Tibial nerve (tissue), 3 donors: ENCODE data around the gene TNRC6C.

Experiments used
- POLR2A ChIP-seq, 2 donors: fragments of 450-650 bp; IDR thresholded peaks; one replicate each; pipeline ENCODE4 v1.6.1; 2017; ENCODE audit warnings: antibody characterized with exemption in 2 of 2, mild to moderate bottlenecking in 2 of 2, moderate library complexity in 2 of 2
- TF ChIP-seq, protein P1 (sequence below), 5 experiments: fragments of 200-600 bp in 3 of 5; fragments of 450-650 bp in 2 of 5; sonication (generic) in 3 of 5; IDR thresholded peaks; one replicate each; pipeline ENCODE4 v1.5.1; 2016 to 2019; ENCODE audit warnings: antibody characterized with exemption in 5 of 5, mild to moderate bottlenecking in 3 of 5, moderate library complexity in 2 of 5

GRCh38 chr17:78101112-78101511 lies 142.6 kb downstream of the TNRC6C start:
- TF ChIP-seq, protein P1, sequence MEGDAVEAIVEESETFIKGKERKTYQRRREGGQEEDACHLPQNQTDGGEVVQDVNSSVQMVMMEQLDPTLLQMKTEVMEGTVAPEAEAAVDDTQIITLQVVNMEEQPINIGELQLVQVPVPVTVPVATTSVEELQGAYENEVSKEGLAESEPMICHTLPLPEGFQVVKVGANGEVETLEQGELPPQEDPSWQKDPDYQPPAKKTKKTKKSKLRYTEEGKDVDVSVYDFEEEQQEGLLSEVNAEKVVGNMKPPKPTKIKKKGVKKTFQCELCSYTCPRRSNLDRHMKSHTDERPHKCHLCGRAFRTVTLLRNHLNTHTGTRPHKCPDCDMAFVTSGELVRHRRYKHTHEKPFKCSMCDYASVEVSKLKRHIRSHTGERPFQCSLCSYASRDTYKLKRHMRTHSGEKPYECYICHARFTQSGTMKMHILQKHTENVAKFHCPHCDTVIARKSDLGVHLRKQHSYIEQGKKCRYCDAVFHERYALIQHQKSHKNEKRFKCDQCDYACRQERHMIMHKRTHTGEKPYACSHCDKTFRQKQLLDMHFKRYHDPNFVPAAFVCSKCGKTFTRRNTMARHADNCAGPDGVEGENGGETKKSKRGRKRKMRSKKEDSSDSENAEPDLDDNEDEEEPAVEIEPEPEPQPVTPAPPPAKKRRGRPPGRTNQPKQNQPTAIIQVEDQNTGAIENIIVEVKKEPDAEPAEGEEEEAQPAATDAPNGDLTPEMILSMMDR (IDR thresholded peaks at IDR 0.05) = no peak
- TF ChIP-seq POLR2A (IDR thresholded peaks at IDR 0.05) = no peak
